T-helper 2 cell treated with Interferon-gamma antibody and Interleukin-4, amounts not matched to agents 100 ng/mL and 5 ng/mL, for 36 hours (primary cell): ENCODE measurements around the gene HOXB6. TPM values are rescaled to one million over a fixed set of nuclear protein-coding genes. Genes with fewer than 3 reads are reported as not detected.

ENCODE experiments used
- intact Hi-C: fragments of 100-400 bp; cut with micrococcal nuclease; formaldehyde crosslinking; loops from one replicate; pipeline ENCODE4 v1.15.1; 2023
- total RNA-seq: library from RNA; stranded (reverse); gene quantifications from 2 replicates; pipeline ENCODE4 v1.2.3, GENCODE V29; 2022

HOXB6 gene
- total RNA-seq, 1 donor from 2014 or later, result not detected

DNA sequence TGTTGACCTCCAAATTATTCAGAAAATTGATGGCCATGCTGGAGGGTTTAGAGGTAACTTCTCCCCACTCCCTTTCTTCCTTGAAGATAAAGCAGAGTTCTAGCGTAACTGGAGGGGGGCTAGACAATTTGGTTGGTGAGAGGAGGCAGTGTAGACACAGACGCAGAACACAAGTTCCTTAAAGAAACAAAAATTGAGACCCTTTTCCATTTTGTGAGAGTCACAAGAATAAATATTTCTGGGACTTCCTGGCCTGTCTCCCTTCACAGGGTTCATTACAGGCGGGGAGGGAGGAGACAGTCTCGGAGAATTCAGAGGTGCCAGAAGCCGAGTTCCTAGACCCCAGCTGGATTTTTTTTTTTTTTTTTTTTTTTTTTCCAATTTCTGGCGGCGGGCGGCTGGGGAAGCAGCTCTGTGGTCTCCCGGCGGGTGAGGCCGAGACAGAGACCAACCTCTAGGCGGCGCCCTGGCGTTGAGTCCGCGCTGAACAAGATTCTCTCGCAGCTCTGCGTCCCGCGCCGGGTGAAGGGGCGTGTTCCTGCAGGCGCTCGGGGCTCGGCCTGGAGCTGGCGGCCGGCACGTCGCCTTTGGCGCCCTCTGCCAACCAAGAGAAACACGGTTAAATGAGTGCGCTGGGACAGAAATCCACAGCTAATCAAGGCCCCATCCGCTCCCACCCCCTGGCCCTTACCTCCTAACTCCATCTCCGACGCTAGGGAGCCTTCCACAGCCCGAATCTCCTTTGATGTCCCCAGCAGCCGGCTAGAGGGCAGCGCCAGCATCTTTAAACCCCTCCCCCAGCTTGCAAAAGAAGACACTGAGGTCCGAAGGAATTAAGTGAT, 31.6 kb upstream of the HOXB6 start:
- intact Hi-C loops, result no loop called here

DNA sequence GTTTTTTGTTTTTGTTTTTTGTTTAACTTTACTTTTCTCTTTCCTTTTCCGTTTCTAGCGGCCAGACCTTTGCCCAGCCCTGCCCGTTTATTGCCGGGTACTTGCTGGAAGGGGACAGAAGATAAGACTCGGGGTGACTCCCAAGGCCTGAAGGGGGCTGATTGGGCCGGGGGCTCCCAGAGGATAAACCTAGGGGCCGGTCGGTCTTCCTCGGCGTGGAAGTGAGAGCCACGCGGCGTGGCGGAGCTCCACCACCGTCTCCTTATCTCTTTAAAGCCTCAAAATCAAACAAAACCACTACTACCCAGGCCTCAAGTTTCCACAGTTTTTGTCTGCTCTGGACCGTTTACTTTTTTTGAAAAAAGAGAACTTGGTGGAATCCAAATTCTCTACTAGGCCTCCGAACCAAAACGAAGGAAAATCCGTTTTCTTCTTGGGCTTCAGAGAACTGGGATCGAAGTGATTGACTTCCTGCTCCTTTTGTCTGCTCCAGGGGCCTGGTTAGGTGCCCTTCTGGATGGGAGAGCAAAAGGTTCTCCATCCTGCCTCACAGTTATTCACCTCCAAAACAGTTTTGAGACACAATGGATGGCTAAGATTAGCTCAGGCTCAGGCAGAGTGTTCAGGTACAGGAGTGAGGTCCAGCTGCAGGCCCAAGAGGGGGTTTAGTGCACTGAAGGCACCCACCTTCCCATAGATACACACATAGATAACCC, 29.9 kb upstream of the HOXB6 start:
- intact Hi-C loops, result no loop called here

DNA sequence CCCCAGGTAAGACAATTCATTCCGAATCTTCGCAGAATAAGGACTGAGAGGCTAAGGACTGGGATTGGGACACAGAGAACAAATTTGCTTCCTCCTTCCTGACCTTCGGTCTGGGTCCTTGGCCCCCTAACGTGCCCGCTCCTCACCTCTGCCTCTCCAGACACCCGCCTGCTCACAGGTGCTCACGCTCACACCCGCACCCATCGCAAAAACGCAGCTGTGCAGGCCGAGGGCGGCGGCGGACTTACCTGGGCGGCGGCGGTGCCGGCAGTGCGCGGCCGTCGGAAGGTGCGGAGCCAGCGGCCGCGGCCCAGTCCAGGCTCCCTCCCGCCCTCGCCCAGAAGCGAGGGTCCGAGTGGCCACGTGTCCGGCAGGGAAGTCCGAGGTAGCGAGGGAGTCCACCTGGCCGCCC, 28.5 kb upstream of the HOXB6 start:
- intact Hi-C loops, result no loop called here

DNA sequence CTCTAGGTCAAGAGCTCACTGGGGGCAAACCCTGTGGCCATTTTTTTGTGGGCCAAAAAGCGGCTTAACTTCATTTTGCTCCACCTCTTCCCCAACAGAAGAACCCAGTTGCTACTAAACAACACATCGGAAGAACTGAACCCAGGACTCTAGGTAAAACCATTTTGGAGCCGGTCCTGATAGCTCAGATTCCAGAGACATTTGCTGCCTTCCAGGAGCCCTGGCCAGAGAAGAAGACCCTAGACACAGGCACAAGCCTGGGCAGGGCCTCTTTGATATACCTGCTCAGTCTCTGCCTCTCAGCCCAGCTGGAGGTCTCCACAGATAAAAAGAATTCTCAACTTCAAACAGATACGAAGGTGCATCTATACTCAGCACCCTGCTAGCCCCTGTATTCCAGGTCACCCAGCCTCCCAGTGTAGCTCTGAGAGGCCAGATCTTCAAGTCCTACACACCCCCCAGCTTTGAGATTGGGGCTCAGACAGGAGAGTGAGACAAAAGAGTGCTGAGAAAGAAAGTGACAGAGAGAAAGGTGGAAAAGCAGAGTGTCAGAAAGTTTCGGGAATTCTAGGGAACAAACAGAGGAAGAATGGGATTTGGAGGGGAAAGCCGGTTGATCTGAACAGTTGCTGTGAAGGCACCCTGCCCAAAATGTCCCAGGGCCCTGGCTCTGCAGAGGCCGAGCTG, 27.9 kb upstream of the HOXB6 start:
- intact Hi-C loops, result no loop called here

DNA sequence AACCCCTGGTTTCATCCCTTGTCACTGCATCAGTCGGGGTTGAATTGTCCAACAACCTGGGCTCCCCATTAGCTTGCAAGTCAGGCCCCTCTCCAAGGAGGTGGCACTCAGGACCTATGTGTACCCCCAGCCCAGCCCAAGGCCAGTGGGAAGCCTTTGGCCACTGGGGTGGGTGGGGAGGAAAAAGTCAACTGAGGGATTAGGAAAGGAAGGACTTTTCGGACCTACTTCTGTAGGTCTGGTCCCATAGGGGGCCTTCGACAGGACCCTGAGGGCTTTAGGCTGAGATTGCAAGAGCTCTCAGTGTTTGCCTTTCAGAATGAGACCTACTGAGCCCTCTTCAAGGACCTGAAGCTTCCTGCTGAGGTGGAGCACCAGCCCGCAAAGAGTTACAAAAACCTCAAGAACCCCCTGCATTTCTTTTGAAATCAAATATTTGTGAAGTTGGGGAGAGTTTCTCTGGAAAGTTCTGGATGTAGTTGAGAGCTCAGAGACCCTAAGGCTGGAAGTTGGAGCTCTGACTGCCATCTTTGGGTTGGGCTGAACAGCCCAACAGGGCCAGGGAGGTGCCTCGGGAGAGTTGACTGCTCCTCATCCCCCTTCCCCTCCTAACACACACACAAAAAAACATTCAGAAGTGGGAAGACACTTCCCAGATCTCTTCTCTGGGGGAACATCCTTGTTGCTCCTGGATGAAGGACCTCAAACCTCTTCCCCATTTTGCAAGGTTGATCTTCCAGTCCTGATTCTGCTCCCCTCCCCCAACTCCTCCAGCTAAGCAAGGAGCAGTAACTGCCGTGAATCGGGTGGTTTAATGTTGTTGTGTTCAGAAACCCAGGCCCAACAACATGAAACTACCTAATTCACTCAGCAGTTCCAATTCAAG, 27.1 kb upstream of the HOXB6 start:
- intact Hi-C loops, result no loop called here

DNA sequence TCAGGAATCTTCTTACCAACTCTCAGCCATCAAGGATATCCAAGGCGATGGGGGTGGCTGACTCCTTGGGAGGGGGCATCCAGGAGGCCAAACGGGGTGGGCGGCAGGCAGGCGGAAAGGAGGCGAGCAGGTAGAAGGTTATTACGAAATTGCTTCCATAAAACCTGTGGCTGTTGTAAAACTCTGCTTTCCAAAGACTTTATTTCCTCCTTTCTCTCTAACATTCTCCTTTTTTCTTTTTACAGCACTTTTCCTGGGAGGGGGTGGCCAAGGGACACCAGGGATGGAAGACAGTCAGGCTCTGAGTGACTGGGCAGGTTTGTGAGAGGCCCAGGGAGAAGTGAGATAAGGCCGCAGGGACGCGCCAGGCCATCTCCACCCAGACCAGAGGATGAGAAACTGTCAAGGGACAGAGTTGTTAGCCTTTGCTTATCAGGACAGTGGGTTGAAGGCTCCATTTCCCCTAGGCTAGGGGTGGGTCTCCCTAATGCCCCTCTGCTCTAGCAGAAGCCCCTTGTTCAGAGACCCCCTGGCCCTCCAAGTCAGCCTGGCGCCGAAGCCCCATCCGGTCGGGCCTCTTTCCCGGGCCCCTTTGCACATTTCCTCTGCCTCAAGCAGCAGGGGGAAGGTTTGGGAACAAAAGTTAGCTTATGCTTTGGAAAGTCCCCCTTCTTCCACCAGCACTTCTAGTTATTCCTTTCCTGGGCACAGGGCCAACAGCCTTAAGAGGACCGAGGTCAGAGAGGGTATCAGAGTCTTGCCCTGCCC, 26.3 kb upstream of the HOXB6 start:
- intact Hi-C loops, result no loop called here

DNA sequence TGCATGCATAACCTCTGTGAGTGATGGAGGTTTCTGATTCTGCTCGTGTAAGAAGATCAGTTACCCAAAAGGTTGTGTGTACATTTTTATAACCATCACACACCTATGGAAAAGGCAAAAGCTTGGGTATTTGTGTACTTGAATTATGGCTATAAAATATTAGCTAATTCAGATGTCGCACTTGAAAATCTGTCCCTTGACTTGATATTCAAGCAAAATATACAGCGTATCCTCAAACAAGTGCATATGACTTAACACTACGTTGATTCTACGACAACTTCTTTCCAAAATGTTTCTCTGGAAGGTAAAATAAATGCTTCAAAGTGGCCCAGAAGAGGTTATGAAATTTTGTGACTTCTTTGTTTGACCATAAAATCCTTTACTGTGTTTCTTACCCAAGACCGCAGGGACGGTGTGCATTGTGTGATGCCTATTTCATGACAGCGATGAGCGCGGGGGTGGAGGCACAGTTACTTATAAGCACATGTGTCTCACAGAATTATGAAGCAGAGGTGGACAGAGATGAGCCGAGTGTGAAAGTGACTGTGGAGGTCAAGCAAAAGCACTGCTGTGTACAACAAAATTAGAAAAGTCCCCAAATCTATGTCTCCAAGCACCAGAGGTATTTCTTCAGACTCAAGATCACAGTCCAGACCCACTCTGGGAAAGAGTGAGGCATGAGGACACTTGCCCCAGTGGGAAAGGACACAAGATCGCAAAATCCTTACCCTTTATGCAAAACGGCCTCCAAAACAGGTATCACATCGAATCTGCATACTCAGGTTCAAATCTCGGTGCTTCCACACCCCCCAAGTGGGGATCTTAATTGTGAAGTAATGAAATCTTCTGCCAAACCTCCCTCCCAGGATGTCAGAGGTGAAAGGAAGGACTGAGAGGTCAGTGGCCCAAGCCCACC, 25.5 kb upstream of the HOXB6 start:
- intact Hi-C loops, result no loop called here

DNA sequence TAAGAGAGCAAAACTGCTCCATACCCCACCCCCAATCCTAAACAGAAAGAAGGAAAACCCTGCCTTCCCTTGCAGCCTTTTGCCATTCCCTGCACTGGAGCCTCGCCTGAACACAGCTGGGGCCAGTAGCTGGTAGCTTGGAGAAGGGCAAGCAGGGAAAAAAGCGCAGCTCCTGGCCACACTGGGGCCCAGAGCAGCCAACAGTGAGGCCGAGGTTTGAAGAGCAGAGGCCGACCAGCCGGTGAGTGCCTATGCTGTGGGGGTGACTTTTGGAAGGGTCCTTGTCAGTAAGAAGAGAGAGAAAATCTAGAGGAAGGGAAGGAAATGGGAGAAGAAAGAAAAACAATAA, 24.6 kb upstream of the HOXB6 start:
- intact Hi-C loops, result no loop called here

DNA sequence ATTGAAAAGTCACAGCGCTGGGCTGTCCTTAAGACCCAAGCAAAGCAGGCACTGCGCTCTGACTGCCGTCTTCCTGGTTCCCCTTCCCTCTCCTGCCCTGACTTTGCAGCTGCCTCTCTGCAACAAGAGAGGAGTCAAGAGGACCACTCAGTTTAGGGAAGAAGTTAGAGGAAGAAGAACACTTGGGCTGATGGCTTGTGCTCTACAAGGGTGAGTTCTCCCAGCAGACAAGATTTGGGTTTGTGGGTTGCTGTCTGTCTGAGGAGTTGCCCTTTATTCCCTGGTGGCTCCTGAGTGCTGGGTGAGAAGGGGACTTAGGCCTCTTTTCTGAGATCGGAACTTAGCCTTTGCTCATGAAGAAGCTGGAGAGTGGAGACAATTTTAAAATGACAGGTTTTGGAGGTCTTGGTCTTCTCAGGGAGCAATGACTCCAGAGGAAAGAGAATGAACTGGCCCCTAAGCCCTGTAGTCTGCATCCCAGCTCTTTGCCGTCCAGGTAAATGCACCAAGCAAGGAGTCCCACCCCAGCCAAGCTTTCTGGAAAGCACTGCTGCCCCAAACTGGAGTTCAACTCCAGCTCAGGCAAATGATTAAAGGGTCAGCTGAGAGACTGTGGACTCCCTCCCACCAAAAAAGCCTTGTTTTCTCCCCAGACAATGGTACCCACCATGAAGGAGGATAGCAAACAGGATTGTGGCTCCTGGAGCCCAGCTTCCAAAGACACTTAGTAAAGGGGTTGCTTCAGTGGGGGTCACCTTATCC, 24.0 kb upstream of the HOXB6 start:
- intact Hi-C loops, result no loop called here

DNA sequence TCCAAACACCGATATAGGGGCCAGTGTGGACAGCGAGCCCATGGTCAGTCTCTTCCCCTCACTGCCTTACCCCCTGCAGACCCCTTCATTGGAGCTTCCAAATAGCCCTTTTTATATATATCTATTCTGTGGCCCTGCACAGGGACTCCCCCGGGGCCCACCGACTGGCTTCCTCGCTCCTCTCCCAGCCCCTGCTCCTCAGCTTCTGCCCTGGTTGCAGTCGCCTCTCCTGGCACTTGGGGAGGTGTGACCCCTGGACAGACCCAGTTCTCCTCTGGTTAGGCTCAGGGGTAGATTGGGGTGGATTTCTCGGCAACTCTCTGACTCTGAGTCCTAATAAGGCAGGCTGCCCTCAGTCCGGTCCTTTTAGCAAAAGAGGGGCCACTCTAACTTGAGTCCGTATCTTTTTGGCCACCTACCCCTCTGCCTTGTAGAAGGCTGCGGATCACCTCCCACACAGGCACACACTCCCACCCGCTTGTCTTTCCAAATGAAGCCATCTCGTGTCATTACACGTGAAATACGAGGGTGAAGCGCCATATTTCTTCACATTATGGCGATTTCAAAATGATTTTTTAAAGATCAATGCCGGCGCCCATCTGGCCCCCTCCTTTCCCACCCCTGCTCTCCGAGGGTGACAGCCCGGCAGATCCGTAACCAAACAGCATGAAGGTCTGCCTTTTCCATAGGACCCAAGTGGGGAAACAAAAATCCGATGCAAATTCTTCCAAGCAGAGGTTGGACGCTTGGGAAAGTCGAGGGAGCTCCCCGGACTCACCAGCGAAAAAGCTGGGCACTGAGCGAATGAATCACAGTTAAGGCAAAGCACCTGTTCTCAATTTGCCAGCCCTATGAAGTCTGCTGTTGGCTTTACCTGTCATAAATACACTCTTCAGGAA, 23.1 kb upstream of the HOXB6 start:
- intact Hi-C loops, result no loop called here

DNA sequence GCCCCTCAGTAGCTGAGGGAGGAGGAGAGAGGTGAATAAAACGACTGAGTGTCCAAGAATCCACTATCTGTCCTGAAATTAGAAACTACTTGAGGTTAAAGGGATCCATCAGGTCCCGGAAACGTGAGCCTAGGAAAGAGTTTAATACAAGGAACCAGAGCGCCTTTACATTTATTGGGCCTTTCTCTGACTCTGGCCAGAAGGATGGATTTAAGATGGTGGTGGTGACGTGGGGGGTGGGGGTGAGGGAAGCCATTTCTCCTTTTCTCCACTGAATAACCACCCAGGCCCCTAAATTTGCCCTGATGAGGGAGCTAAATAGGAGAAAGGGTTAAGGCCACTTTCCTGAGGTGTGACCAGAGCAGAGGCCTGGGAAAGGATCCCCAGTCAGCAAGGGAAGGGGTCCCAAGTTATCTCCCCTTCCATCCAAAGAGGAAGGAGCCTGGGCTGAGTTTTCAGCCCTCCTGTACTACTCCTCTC, 22.4 kb upstream of the HOXB6 start:
- intact Hi-C loops, result no loop called here

DNA sequence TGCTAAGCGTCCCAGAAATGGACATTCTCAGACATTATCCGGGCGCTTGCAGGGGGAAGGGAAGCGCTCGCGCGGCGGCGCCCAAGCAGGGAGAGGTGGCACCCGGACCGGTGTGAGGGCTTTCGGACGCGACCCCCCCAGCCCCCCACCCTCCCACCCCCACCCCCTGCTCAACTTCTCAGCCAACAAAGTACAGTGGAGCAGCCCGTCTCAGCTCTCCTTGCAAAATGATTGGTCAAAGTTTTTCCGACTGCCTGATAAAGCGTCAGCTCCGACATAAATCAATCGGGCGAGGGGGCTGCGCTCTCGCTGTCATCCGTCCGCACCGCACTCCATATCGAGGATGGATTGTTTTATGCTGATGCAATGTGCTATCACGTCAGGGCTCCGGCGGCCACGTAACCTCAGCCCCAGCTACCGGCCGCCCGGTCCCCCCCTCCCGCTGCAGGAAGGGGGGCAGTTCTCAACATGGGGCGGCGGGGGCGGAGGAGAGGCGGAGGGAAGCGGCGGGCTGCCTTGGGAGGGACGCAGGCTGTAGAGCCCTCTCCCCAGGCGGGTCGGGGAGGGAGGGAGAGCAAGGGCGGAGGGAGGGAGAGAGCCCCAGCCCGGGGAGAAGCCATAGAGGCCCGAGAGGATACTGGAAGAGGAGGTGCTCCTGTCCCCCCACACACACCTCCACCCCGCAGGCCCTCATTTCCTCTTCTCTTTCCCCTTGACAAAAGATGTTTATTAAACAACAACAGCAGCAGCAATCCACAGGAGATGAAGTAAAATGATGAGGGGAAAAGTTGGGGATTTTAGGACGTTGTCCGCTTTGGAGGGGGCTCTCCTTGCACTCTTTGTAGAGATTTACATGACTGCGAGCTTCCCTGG, 21.7 kb upstream of the HOXB6 start, which contains the start of gene HOXB9:
Gene HOXB9 (minus strand): TSS at position 114 of the 873 bp plus-strand sequence. CDS start 89 bp downstream, at position 25.
- intact Hi-C loops, result no loop called here

DNA sequence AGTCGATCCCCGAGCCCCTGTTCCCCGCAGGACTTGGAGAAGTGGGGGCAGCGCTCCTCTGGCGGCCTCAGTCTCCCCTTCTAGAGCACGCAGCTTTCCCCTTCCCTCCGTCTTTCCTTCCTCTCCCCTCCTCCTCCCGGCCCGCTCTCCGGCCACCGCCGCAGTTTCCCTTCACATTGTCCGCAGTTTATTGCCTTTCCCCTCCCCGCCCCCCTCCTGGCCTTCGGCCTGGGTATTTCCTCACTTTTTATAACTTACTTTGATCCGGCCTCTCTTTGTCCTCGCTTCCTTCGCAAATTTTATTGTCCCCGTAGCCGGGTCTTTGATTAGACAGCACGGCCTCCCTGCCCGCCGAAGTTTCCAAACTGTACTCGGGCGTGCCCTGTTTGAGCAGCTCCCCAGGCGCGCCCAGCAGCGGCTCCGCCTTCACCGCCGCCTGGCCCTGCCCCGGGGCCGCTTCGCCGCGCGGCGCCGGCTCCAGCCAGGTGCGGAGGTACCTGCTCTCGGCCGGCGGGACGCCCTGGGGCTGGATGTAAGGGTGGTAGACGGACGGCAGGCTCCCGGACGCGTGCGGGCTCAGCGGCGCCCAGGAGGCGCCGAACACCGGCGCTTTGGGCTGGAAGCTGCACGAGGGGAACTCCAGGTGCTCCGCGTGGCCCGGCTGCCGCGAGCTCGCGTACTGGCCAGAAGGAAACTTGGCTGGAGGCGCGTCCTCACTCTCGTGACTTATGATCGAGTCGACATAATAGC, 20.9 kb upstream of the HOXB6 start:
- intact Hi-C loops, result no loop called here

DNA sequence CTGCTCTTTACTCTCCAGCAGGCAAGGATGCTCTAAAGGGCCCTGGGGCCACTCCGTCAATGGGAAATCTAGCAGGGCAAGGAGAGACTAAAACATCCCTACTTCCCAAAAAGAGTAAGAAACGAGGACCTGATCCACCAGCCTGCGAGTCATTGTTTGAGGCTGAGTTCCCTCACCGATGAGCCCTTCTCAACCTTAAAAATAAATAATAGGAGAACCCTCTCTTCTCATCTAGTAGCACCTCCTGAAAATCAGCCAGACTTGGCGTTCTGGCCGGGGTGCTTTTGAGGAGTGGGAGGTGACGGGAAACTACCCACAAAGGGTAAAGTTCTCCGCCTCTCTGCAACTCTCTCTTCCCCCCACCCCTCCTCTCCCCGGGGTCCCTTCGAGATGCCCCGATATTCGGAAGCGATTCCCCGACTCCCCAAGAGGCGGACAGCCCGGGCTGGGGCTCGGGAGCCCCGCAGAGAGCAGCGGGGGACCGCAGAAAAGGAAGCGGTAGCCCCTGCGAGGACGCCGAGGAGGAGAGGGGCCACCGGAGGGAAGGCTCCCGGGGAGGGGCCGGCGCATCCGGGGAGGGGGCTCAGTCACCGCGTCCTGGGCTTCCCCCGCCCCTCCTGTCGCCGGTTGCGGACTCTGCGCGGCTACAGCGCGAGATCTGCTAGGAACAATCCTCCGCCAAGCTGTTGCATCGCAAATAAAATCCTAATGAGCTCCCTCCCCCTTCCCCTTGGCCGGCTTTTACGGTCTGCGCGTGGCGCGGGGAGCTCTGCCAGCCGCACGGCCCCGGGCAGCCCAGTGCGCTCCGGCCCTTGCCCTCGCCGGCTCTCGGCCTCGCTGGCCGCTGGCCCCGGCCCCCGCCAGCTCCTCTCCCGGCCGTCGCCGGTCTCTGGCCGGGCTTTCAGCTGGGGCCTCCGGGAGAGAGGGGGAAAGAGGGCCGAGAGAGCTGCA, 20.0 kb upstream of the HOXB6 start:
- intact Hi-C loops, result no loop called here

DNA sequence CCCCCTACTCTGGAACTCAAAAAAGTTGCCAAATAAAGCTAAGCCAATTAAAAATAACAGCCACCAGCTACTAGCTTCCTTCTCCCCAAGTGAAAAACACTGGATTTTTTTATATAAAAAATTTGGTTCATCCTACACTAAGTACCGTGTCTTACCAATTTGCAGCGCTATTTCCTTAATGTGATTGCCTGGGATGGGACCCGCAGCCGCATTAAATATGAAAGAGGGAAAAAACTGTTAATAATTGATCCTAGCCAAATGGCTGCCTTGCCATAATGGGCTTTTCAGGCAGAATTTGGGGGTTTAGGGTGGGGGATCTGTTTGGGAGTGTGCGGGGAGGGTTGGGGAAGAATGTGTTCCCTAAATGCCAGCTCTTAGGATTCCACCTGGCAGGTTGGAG, 19.3 kb upstream of the HOXB6 start:
- intact Hi-C loops, result no loop called here
